Ovary (tissue), 9 donors: ENCODE data around the gene AP3B1. TPM values are rescaled to one million over a fixed set of nuclear protein-coding genes. Genes with fewer than 3 reads are reported as not detected.

Experiments
- DNase-seq, 5 donors: peaks; one replicate each; pipeline ENCODE4 v3.0.0-alpha.2; 2019 to 2020
- H3K27ac ChIP-seq, 2 donors: fragments of 200-600 bp; one replicate each; pipeline versions ENCODE4 v1.5.1 to v1.8.0; 2019 to 2022
- H3K27me3 ChIP-seq: fragments of 200-600 bp; one replicate; pipeline ENCODE4 v1.8.0; 2022
- H3K36me3 ChIP-seq: fragments of 200-600 bp; sonication (generic); one replicate; pipeline ENCODE4 v1.5.1; 2019
- H3K4me1 ChIP-seq: one replicate; pipeline ENCODE4 v1.8.1; 2013; ENCODE audit warnings: mild to moderate bottlenecking, moderate library complexity; ENCODE audit not compliant: insufficient read depth
- H3K4me3 ChIP-seq: fragments of 200-600 bp; sonication (generic); one replicate; pipeline ENCODE4 v1.5.1; 2017
- H3K9me3 ChIP-seq, 2 donors: fragments of 200-600 bp in 1 of 2; sonication (generic) in 1 of 2; one replicate each; pipeline versions ENCODE4 v1.5.1 to v1.8.1; 2013 to 2019; ENCODE audit warnings: mild to moderate bottlenecking in 1 of 2, moderate library complexity in 1 of 2
- EP300 ChIP-seq: sonication (generic); formaldehyde crosslinking; IDR thresholded peaks from one replicate; pipeline ENCODE4 v1.6.1; 2017; ENCODE audit warnings: antibody characterized with exemption
- POLR2A ChIP-seq: fragments of 450-650 bp; IDR thresholded peaks from one replicate; pipeline ENCODE4 v1.6.1; 2017; ENCODE audit warnings: antibody characterized with exemption, mild to moderate bottlenecking, moderate library complexity
- WGBS, 3 donors: extraction: QIAGEN DNeasy Blood & Tissue Kit in 1 of 3; methylation state at CpG; one replicate each; pipeline versions ENCODE4 v1.1.5 to v1.1.7; 2013 to 2017; 5-methylcytosine and 5-hydroxymethylcytosine counted together
- intact Hi-C, 4 donors: fragments of 100-400 bp; cut with DNase I; formaldehyde crosslinking; loops; one replicate each; pipeline versions ENCODE4 v1.11.0 to v1.15.1; 2022 to 2023
- polyA plus RNA-seq, 2 donors: library from polyadenylated mRNA; stranded (reverse); fragments of 200-250 nt in 1 of 2; fragments of 350-450 nt in 1 of 2; fragmentation: Illumina TruSeq in 1 of 2; extraction: RNeasy Lipid Tissue Mini Kit (QIAGEN cat#74804) in 1 of 2; gene quantifications; one replicate each; pipeline ENCODE4 v1.2.3, GENCODE V29; 2013 to 2014
- total RNA-seq, 7 donors: library from RNA; depleted of rRNA in 2 of 7; stranded (reverse); fragments of >200 nt in 2 of 7; fragmentation: NEBNext Ultra II Directional in 3 of 7; extraction: Animal tissue kit (Norgen Biotek cat#: 25700) in 3 of 7; gene quantifications; one replicate each; pipeline versions ENCODE4 v1.1.0 to v1.2.4, GENCODE V29; 2016 to 2023
- TF ChIP-seq, protein P1 (sequence below), 3 donors: fragments of 450-650 bp in 2 of 3; fragments of 200-600 bp in 1 of 3; IDR thresholded peaks; one replicate each; pipeline versions ENCODE4 v1.5.1 to v1.8.0; 2016 to 2022; ENCODE audit warnings: antibody characterized with exemption in 3 of 3, mild to moderate bottlenecking in 1 of 3
- donor health status: DM: no; HTN: no; CAD: no; lungs with moderate emphysema.
- donor health status: DM: no; HTN: no; CAD: no.
- donor health status: Bipolar disorder and iron deficiency.
- donor health status: DM: yes; HTN: yes; CAD: no.
- donor health status: DM: no; HTN: no; CAD: no.
- donor health status: DM: yes; HTN: yes; CAD: no.

Gene AP3B1
- total and polyA plus RNA-seq, 9 donors, result 14.5 to 38.8 (median 28.5) TPM

DNA sequence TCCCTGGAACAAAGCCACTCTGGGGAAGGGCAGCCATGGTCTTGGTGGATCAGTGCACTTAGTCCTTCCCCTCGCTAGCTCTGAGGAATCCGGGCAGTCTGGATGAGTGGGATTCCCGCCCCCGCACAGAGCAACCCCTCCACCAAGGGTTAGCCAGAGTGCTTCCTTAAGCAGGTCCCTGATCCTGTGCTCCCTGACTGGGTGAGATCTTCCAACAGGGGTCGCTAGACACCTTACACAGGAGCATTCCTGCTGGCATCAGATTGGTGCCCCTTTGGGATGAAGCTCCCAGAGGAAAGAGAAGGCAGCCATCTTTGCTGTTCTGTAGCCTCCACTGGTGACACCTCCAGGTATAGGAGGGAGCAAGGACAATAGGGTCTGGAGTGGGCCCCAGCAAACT lies 228.8 kb downstream of the AP3B1 start:
- intact Hi-C loops, result no loop called here
- H3K27me3 ChIP-seq, result no peaks in the 10 kb centered on the region
- no peak overlapping the region for H3K27ac ChIP-seq
- no peak overlapping the region for H3K4me3 ChIP-seq
- no peaks in the 10 kb centered on the region for H3K4me1 ChIP-seq
- no peaks in the 10 kb centered on the region for H3K9me3 ChIP-seq
- TF ChIP-seq, protein P1, sequence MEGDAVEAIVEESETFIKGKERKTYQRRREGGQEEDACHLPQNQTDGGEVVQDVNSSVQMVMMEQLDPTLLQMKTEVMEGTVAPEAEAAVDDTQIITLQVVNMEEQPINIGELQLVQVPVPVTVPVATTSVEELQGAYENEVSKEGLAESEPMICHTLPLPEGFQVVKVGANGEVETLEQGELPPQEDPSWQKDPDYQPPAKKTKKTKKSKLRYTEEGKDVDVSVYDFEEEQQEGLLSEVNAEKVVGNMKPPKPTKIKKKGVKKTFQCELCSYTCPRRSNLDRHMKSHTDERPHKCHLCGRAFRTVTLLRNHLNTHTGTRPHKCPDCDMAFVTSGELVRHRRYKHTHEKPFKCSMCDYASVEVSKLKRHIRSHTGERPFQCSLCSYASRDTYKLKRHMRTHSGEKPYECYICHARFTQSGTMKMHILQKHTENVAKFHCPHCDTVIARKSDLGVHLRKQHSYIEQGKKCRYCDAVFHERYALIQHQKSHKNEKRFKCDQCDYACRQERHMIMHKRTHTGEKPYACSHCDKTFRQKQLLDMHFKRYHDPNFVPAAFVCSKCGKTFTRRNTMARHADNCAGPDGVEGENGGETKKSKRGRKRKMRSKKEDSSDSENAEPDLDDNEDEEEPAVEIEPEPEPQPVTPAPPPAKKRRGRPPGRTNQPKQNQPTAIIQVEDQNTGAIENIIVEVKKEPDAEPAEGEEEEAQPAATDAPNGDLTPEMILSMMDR (IDR thresholded peaks at IDR 0.05), result no peak
- TF ChIP-seq EP300 (no peak), POLR2A (no peak)
- H3K36me3 ChIP-seq, result no peaks in the 10 kb centered on the region
- WGBS, 3 donors, result 87 to 93% (median 89%) methylated on average over 5 of the region's 5 CpGs
- DNase-seq, result no peak

DNA sequence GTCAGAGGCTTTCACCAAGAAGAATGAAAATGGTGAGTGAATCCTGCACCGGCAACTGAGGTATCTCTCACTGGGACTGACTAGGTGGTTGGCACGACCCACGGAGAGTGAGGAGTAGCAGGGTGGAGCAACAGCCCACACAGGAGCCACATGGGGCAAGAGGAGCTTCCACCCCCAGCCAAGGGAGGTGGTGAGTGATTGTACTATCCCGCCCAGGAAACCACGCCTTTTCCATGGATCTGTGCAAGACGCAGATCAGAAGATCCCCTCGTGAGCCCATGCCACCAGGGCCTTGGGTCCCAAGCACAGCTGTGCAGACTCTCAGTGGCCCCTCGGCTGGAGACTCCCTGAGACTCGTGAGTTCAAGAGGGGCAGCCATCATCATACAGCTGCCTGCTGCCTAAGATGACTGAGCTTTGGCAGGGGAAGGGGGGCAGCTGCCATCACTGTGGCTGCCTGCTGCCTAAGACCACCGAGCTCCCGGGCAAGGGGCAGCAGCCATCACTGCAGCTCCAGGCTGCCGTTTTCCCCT lies 229.5 kb downstream of the AP3B1 start:
- Histone ChIP-seq H3K27me3 (no peaks in the 10 kb centered on the region), H3K4me1 (no peaks in the 10 kb centered on the region), H3K27ac (no peak overlapping the region), H3K9me3 (no peaks in the 10 kb centered on the region), H3K36me3 (no peaks in the 10 kb centered on the region), H3K4me3 (no peak overlapping the region)
- 91 to 95% (median 93%) methylated on average over 12 of the region's 12 CpGs for WGBS, 3 donors
- TF ChIP-seq, protein P1 (IDR thresholded peaks at IDR 0.05), result no peak
- TF ChIP-seq POLR2A (no peak), EP300 (no peak)
- DNase-seq, result no peak
- intact Hi-C loops, result no loop called here

DNA sequence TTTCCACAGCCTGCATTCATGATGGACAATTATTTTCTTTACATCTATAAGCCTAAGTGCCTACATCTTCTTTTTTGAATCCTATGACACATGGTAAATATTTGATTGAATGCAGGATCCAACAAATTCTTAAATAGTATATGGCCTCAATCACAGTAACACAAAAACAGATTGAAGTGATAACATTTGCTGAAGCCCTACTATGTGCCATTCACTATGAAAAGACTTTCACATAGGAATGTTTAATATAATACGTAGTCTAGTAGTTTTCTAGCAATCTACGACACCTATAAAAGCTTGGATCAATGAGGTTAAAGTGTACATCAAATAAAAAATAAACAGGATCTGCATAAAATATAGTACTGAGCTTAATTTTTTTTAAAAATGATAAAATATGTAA lies 231.0 kb downstream of the AP3B1 start:
- intact Hi-C loops, result no loop called here
- no peak overlapping the region for H3K4me3 ChIP-seq
- TF ChIP-seq, protein P1 (IDR thresholded peaks at IDR 0.05), result no peak
- no peak for TF ChIP-seq EP300
- H3K4me1 ChIP-seq, result no peaks in the 10 kb centered on the region
- no peaks in the 10 kb centered on the region for H3K27me3 ChIP-seq
- 98 to 99% (median 98%) methylated on average over 2 of the region's 2 CpGs for WGBS, 3 donors
- DNase-seq, result no peak
- no peak overlapping the region for H3K27ac ChIP-seq
- H3K9me3 ChIP-seq, result no peaks in the 10 kb centered on the region
- H3K36me3 ChIP-seq, result no peaks in the 10 kb centered on the region

DNA sequence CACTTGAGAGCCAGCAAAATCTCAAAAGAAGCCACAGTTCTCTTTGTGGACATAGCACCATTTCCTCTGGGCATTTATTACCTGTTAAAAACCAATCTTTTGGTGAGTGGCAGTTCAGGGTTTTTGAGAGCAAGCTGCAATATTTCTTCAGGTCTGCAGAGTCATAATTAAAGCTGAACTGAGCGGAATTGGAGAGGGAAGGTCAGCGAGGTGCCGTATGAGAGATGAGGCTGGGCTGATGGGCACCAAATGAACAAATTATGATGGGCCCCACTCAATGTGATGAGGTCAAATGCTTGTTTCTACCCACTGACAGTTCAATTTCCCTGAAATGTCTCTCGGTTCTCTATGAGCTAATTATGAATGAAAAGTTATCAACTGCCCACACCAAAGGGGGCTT lies 231.9 kb downstream of the AP3B1 start:
- Histone ChIP-seq H3K4me1 (no peaks in the 10 kb centered on the region), H3K4me3 (no peak overlapping the region), H3K9me3 (no peaks in the 10 kb centered on the region), H3K36me3 (no peaks in the 10 kb centered on the region), H3K27me3 (no peaks in the 10 kb centered on the region), H3K27ac (no peak overlapping the region)
- intact Hi-C loops, result no loop called here
- 82 to 92% (median 87%) methylated on average over 4 of the region's 4 CpGs for WGBS, 3 donors
- no peak for TF ChIP-seq POLR2A
- TF ChIP-seq, protein P1 (IDR thresholded peaks at IDR 0.05), result no peak
- no peak for TF ChIP-seq EP300
- DNase-seq, result no peak
